ENCODE measurements around the gene YIF1B.

The YIF1B gene

DNA sequence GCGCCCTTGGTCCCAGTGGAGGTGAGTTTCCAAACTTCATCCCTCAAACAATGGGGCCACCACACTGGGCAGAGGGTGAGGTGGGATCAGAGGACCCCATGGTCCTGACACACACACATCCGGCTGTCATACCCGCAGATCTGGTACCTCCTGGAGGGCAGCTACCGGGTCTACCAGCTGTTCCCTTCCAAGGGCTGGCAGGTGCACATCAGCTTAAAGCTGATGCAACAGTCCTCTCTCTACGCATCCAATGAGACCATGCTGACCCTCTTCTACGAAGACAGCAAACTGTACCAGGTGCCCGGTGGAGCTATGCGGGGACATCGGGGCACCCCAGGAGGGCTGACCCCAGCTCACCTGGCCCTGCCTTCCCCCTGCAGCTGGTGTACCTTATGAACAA lies 44.6 kb upstream of the YIF1B start:
- TF ChIP-seq, protein P1, sequence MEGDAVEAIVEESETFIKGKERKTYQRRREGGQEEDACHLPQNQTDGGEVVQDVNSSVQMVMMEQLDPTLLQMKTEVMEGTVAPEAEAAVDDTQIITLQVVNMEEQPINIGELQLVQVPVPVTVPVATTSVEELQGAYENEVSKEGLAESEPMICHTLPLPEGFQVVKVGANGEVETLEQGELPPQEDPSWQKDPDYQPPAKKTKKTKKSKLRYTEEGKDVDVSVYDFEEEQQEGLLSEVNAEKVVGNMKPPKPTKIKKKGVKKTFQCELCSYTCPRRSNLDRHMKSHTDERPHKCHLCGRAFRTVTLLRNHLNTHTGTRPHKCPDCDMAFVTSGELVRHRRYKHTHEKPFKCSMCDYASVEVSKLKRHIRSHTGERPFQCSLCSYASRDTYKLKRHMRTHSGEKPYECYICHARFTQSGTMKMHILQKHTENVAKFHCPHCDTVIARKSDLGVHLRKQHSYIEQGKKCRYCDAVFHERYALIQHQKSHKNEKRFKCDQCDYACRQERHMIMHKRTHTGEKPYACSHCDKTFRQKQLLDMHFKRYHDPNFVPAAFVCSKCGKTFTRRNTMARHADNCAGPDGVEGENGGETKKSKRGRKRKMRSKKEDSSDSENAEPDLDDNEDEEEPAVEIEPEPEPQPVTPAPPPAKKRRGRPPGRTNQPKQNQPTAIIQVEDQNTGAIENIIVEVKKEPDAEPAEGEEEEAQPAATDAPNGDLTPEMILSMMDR (conservative IDR thresholded peaks at IDR 0.05; ENCODE audit: low read depth), result no peak

DNA sequence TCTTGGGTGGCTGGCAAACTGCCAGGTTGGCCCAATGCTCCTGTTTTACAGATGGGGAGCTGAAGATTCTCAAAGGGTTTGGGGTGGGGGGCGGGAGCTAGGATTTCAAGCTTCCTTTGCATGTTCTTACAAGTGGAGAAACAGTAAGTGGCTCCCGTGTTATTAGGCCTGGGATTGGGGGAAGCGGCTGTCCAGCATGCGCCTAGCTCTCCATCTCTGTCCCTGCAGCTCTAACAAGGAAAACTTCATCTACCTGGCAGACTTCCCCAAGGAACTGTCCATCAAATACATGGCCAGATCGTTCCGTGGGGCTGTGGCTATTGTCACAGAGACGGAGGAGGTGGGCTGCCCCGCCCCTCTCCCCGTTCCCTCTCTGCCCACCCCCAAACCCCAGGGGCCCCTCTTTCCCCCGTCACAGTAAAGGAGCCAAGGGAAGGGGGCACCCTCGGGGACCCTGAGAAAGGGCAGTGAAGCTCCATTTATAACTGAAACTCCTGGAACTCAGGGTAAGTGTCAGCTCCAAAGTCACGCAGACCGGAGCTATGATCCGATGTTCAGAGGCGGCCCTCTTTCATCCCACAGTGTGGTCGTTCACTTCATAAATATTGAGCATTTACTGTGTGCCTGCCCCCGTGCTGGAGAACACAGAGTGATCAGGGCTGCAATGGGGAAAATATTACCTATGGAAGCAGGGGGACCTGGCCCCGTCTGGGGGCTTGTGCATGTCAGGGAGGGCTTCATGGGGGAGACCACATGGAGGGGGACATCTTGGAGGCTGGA lies 43.7 kb upstream of the YIF1B start:
- CTCF ChIA-PET, result interaction anchor here (0.7 kb wide), 1 partner anchor 28 kb away, joined by 4 read pairs; the partner anchor contains the start of gene GGN
- no peak overlapping the region for H3K27ac ChIP-seq
- POLR2A ChIA-PET (ENCODE audit: low non-redundant PET), result interaction anchor here (0.6 kb wide), 1 partner anchor 104 kb away, joined by 3 read pairs; no protein-coding TSS in a partner anchor
- TF ChIP-seq, protein P1 (conservative IDR thresholded peaks at IDR 0.05; ENCODE audit: low read depth), result no peak
- DNase-seq (ENCODE audit: low spot score), result no peak

More for the DNA sequence above, 44.6 kb upstream of the YIF1B start:
- H3K27ac ChIP-seq, result no peak overlapping the region
- POLR2A ChIA-PET (ENCODE audit: low non-redundant PET), result no interaction called here
- no peak for DNase-seq (ENCODE audit: low spot score)
- CTCF ChIA-PET, result no interaction called here

DNA sequence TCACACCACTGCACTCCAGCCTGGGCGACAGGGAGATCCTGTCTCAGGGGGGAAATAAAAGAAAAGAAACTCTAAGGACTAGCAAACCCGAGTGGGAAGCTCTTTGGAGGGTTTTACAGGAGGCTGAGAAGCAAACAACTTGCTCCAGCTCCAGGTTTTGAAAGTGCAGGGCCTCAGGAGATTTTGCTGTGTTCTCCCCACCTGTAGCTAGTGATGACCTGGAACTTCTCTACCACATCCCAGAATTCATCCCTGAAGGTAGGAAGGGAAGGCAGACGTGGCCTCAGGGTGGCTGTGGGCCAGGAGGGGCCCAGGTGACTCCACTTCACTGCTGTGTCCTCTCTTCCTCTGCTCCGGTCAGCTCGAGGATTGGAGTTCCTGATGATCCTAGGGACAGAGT lies 42.3 kb upstream of the YIF1B start:
- H3K27ac ChIP-seq, result no peak overlapping the region
- no peak for DNase-seq (ENCODE audit: low spot score)
- TF ChIP-seq, protein P1 (conservative IDR thresholded peaks at IDR 0.05; ENCODE audit: low read depth), result no peak
- ChIA-PET POLR2A (ENCODE audit: low non-redundant PET) (no interaction called here), CTCF (interaction anchor here (0.6 kb wide), 1 partner anchor 22 kb away, joined by 3 read pairs; no protein-coding TSS in a partner anchor)

DNA sequence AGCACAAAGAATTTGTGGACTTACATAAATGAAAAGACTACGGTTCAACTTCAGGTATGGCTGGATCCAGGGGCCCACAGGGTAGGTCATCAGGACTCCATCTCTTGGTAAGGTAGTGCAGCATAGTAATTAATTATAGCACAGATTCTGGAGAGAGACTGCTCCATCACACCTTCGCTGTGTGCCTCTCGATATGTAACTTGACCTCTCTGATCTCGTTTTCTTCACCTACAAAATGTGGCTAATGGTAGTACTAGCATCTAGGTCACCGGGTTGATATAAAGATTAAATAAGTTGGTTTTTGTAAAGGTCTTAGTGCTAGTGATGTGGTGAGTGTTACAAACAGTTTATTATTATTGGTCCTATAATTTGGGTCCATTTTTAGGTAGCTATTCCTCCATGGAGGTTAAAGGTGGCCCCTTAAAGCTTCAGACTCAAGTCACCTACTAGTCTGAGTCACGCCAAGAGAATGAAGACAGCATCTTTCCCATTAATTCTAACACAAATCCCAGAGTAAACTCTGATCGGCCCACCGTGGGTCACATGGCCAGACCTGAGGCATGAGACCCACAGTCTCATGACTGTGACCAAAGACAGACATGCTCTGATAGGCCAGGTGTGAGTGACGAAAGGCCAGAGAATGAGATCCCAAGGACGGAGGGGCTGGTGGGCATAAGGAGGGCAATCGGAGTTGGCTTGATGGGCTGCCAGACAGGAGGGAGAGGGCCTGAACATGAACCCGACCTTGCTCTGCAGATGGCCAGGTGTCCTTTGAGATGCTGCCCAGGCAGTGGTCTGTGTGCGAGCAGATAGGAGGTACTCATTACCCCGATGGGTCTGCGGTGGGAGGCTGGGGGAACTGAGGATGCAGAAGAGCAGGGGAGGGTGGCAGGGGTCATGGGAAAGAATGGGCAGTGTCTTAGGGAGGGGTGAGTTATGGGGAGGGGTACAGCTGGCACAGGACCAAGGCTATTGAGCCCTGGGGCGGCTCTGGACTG lies 40.3 kb upstream of the YIF1B start:
- ChIA-PET CTCF (no interaction called here), POLR2A (ENCODE audit: low non-redundant PET) (interaction anchor here (0.7 kb wide), 1 partner anchor 324 kb away, joined by 3 read pairs; no protein-coding TSS in a partner anchor)
- no peak for DNase-seq (ENCODE audit: low spot score)
- H3K27ac ChIP-seq, result no peak overlapping the region
- TF ChIP-seq, protein P1 (conservative IDR thresholded peaks at IDR 0.05; ENCODE audit: low read depth), result no peak

DNA sequence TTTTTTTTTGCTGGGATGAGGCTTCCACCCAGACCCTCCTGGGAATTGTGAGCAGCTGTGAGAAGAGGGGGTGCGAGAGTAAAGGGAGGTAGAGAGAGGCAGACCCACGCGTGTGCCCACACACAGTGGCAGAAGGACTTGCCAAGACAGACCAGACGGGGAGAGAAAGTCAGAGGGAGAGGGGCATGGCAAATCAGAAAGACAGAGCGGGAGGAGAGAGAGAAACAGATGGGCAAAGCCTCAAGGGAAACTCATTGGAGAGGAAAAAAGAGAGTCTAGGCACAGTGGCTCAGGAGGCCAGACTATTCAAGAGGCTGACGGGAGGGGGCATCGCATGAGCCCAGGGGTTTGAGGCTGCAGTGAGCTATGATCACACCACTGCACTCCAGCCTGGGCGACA lies 36.9 kb upstream of the YIF1B start:
- no peak overlapping the region for H3K27ac ChIP-seq
- DNase-seq (ENCODE audit: low spot score), result no peak
- CTCF ChIA-PET, result no interaction called here
- POLR2A ChIA-PET (ENCODE audit: low non-redundant PET), result interaction anchor here (0.6 kb wide), 1 partner anchor 830 kb away, joined by 4 read pairs; no protein-coding TSS in a partner anchor
- TF ChIP-seq, protein P1 (conservative IDR thresholded peaks at IDR 0.05; ENCODE audit: low read depth), result no peak

DNA sequence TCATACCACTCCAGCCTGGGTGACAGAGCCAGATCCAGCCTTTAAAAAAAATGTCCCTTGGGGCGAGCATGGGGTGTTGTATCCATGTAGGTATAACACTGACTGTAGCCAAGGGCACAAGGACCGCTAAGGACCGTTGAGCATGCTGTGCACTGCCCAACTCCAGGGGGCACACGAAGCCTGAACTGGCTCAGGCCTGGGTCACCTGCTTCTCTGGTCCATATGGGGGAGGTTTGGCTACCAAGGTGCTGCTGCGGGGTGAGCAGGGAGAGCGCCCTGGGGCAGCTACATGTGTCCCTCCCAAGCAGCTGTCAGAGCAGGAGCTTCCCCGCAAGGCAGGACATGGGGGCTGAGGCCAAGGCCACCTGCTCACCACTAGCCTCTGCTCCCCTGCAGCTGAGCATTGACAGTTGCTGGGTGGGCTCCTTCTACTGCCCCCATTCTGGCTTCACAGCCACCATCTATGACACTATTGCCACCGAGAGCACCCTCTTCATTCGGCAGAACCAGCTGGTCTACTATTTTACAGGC lies 36.2 kb upstream of the YIF1B start:
- H3K27ac ChIP-seq, result no peak overlapping the region
- ChIA-PET POLR2A (ENCODE audit: low non-redundant PET) (no interaction called here), CTCF (interaction anchor here (0.7 kb wide), 1 partner anchor 33 kb away, joined by 3 read pairs; no protein-coding TSS in a partner anchor)
- DNase-seq (ENCODE audit: low spot score), result no peak
- TF ChIP-seq, protein P1 (conservative IDR thresholded peaks at IDR 0.05; ENCODE audit: low read depth), result no peak

Data from RWPE1 (cell line).